Measurements from ENCODE around the gene TUBGCP3.
"Not testable (repeated sequence)": the region's sequence is repeated elsewhere in the genome, so short reads cannot be mapped to it uniquely, and the experiment has no call there.

Gene TUBGCP3

DNA sequence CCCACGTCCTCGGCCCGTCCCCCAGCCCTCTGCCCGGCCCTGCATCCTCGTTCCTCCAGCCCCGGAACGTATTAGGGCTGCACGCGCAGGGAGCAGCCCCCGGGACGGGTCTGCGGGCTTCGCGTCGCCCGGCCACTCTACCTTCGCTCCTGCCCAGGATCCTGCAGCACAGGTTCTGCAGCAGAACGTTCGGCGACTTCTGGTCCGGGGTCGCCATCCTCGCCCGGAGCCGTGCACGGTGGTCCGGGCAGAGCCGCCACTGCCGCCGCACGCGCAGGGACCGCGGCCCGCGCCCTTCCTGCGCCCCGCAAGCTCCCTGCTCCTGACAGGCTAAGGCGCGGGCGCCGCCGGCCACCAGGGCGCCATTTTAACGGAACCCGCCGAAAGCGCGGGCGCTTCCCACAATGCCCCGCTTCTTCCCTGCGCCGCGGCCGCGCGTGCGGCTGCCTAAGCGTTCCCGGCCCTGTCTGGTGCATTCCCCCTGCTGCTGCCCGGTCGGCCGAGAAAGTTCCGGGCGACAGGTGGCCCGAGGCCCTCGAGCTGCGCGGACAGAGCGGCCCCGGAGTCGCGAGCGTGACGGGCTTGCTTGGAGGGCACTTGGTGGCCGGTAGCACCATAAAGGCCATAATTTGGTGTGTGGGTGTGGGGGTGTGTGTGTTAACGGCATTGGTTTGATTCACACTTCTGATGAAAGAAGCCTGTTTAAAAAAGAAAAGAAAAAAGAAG, at the start of gene TUBGCP3:
Gene TUBGCP3, minus strand, starts transcription at position 390 of the 726 bp plus-strand sequence. Its CDS starts 173 bp downstream, at position 217.
- peak; percentile 86 to 89 for DNase-seq

DNA sequence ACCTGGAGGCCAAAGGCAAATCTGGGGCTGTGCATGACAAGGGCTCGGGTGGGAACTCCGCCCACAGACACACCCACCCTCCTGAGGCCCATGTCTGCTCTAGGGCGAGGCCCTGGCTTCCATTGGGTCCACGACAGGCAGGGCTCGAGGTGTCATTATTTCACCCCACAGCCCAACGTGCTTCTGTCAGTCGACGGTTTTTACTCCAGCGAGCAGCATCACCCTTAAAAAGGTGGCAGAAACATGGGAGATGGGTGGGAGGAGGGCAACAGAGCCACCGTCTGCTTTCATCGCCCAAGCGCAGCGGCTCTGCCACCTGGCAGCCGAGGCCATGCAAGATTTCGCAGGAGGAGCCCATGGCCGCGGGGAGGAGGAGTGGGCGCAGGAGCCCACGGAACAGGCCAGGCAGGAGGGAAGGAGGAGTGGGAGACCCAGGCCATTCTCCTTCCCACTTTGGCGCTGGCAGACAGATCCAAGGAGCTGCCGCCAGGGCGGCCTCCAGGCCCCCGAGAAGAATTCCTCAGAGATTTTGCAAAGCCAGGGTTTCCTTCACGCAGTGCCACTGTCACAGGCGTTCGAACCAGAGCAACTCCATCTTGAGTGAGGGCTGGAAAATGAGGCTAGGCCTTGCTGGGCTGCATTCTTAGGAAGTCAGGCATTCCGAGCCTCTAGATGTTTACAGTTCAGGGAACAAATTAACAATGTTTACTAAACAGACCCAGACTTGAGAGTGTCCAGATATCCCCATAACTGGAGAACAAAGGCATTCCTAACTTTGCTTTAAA, 49.3 kb upstream of the TUBGCP3 start:
- no peak for DNase-seq

GRCh38 chr13:112636401-112636975, 48.5 kb upstream of the TUBGCP3 start:
- DNase-seq, result no peak

- no peak for DNase-seq
Observed at GRCh38 chr13:112635323-112635722, 47.4 kb upstream of the TUBGCP3 start.

- no peak for DNase-seq
Observed at GRCh38 chr13:112634102-112634501, 46.1 kb upstream of the TUBGCP3 start.

DNA sequence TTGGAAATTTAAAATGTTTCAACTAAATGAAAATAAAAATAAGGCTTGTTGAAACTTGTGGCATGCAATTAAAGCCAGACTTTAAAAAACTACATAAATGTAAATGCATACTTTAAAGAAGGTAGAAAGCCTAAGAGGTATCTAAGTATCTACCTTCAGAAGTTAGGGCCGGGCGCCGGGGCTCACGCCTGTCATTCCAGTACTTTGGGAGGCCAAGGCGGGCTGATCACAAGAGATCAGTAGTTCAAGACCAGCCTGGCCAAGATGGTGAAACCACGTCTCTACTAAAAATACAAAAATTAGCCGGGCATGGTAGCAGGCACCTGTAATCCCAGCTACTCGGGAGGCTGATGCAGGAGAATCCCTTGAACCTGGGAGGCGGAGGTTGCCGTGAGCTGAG, 42.3 kb upstream of the TUBGCP3 start:
- DNase-seq, result not testable (repeated sequence)

DNA sequence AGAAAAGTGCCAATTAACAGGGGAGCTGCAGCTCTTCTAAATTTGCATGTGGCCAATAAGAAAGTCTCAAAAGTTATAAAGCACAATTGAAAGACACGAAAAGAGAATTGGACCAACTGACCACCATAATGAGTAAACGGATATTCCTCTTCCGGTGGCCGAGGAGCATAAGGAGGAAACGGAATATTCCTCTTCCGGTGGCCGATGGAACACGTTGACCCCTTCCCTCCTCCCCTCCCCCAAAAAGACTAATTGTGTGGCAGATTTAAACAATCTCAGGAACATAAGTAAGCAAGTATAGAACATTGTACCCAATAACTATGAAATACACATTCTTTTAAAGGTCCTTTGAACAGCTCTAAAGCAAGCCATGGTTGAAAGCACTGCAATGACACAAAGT, 41.2 kb upstream of the TUBGCP3 start:
- no peak for DNase-seq

GRCh38 chr13:112627613-112628012, 39.7 kb upstream of the TUBGCP3 start:
- not testable (repeated sequence) for DNase-seq

DNA sequence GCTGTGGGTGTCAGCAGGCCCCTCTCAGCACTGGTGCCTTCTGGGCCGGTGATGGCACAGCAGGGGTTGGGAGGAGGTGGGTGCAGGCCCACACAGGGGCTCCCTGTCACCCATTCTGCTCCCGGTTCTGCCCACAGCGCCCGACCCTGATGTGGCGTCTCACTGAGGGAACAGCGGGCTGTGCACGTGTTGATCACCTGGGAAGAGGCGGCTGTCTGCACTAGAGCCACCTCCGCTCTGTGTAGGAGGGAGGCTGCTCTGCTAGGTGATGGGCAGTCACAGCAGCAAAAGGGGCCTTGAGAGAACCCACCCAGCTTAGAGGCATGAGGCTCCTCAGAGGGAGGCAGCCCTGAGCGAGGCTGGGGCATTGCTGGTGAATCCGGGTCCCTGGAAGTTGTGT, 39.2 kb upstream of the TUBGCP3 start:
- DNase-seq, result no peak

GRCh38 chr13:112626761-112627160, 38.8 kb upstream of the TUBGCP3 start:
- DNase-seq, result no peak

- DNase-seq, result no peak
Observed at GRCh38 chr13:112626124-112626523, 38.2 kb upstream of the TUBGCP3 start.

DNA sequence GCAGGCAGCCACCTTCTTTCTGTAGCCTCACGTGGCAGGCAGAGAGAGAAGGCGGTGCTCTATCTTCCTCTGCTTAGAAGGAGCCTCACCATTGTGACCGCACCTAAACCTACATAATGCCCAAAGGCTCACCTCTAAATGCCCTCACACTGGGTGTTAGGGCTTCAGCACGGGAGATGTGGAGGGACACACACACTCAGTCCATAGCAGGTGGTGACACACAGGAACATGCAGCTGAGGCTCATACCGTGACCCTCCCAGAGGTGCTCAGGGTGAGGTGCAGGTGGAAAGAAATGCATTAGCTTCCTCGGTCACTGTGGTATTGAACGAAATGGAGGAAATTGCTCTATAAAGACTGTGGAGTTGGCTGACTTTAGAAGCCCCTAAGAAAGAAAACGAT, 37.7 kb upstream of the TUBGCP3 start:
- no peak for DNase-seq

GRCh38 chr13:112624602-112625430, 36.9 kb upstream of the TUBGCP3 start:
- DNase-seq, result no peak

DNA sequence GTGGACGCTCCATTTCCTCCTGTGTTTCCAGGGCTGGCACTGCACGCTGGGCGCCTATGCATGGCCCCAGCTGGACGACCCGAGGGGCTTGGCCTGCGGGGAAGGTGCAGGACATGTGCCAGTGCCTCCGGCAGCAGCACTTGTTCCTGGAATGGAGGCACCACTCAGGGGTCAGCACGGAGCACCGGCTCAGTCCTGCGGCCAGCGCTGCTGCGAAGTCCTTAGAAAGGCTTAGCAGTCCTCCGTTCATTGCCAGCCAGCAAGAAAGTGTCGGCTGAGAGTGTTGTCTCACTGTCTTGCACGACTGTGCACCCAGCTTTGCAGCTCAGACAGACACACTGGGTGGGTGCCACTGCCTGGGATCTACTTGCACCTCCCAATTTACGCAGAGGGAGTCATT, 36.1 kb upstream of the TUBGCP3 start:
- no peak for DNase-seq

- DNase-seq, result no peak
Observed at GRCh38 chr13:112623051-112623711, 35.2 kb upstream of the TUBGCP3 start.

DNA sequence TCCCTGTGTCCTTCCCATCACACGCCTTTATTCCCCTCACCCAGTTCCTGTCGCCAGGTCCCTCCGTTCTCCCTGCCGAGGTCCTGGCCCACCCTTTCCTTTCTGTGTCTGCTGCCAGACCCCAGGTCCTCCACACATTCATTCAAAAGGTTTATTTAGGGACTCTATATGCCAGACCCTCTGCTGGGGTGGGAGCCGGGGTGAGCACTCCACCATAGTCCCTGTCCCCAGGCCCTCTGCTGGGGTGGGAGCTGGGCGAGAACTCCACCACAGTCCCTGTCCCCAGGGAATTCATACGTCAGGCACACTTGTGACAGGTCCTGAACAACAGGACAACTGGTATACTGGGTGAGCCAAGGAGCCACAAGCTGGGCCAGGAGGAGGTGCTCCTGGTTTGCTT, 34.4 kb upstream of the TUBGCP3 start:
- DNase-seq, result no peak

DNA sequence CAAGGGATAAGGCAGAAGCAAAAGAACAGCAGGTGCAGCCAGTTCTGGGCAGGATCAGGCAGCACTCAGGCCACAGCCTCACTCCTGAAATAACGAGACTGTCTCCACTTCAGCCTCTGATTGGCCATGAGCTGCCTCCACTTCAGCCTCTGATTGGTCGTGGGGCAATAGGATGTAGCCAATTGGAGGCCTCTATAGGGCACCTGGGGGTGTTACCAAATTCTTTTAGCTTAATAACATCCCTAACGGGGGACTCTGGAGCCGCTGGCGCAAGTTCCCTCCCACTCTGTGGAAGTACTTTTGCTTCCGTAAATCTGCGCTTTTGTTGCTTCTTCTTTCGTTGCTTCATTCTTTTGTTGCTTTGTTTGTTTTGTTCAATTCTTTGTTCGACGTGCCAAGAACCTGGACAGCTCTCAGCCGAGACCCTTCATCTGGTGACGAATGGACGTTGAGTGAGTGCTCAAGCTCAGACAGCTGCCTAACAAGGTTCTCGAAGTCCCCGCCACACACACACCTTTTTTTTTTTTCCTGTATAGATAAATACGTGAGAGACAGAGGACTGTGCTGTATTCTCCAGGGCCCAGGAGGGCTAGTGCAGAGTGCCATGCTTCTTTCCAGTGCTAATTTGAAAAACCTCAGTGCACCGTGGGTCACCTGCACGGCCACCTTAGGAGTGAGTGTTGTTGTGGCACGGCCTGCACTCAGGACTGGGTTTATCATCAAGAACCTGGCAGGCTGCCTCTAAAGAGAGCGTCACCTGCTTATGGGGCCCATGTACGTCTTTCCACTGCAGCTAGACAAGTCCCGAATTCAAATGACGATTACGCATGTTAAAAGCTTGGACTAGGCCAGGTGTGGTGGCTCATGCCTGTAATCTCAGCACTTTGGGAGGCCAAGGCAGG, 32.0 kb upstream of the TUBGCP3 start:
- no peak for DNase-seq

GRCh38 chr13:112618501-112618900, 30.5 kb upstream of the TUBGCP3 start:
- DNase-seq, result no peak

DNA sequence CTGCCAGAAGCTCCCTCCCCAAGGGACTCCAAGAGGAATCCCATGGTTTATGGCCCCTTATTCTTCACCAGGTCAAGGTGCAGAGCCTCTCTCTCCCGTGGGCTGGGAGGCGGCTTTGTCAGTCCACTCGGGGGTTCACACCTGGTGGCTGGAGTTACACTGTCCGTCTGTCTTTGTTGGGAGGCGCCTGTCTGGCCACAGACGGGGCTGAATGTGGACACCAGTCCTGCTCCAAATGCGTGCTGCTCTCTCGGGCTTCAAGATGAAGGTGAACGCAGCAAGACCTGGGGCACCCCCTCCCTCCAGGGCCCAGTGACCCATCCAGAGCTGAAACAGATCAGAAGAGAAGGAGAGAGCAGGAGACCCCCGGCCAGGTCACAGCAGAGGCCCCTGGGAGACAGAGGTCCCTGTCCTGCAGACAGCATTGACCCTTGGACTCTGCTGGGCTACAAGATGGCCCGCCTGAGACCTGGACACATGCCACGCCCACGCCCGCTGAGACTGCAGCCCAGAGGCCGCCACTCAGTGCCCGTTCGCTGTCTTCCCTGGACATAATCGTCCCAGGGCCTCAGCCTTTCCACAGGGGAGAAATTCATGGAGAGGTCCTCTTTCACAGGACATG, 29.9 kb upstream of the TUBGCP3 start:
- DNase-seq, result no peak

DNA sequence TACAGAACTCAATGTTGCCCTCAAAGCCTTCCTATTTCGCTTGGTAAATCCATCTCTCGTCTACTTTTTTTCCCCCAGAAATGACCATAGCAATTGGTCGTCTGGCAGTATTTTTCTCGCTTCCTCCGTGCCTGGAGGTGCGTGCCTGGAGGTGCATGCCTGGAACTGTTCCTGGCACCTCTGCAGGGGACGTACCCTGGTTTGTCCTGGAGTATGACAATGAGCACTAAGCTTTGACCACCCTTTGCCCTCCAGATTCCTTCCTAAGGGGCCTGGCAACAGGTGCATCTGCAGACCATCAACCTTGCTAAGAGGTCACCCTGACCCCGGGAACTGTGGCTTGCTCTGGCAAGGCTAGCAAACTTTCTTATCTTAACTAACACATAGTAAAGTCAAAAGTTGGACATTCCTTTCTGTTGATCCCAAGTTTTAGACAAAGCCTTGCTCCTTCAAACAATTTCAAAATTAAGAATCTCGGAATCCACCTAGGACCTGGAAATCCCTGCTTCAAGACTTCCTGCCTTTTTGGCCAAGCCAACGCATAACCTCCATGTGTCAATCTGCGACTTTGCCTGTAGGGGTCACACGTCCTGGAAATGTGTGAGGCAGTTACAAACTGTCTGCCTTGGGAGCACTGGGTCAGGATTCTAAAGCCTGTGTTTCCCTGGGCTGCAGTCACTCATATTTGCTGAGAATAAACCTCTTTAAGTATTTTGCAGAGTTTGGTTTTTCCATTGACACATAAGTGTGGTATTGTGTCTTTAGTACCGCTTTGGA, 28.8 kb upstream of the TUBGCP3 start:
- peak; percentile 41 to 43 for DNase-seq

Data from activated T-cell treated with anti-CD3 and anti-CD28 coated beads, Interleukin-2, amount 50 U/mL, for 48 hours (primary cell).